Testis (tissue), 2 donors: ENCODE measurements around the gene CDH19.

ENCODE experiments used
- POLR2A ChIP-seq: fragments of 450-650 bp; IDR thresholded peaks from one replicate; pipeline ENCODE4 v1.6.1; 2017; ENCODE audit warnings: antibody characterized with exemption, mild to moderate bottlenecking, moderate library complexity
- TF ChIP-seq, protein P1 (sequence below), 3 experiments: fragments of 450-650 bp in 2 of 3; fragments of 200-600 bp in 1 of 3; sonication (generic) in 1 of 3; IDR thresholded peaks; one replicate each; pipeline ENCODE4 v1.5.1; 2016 to 2019; ENCODE audit warnings: antibody characterized with exemption in 3 of 3, mild to moderate bottlenecking in 2 of 3, moderate library complexity in 1 of 3

DNA sequence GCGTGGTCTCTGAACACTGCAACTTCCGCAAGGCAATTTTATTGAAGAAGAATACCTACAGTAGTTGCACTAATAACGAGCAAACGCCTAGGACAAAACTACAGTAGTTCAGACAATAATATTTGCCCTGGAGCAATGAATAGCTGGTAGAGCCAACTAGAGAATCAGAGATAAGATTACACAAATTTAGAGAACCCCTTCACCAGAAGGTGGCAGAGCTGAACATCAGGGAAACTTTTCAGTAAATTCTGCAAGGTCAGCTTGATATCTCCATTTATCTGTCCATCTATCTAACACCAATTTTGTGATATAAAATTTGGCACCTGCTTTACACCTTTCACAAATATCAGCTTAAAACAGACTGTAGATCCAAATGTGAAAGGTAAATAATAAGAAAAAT lies 43.8 kb downstream of the CDH19 start:
- no peak for TF ChIP-seq POLR2A
- TF ChIP-seq, protein P1, sequence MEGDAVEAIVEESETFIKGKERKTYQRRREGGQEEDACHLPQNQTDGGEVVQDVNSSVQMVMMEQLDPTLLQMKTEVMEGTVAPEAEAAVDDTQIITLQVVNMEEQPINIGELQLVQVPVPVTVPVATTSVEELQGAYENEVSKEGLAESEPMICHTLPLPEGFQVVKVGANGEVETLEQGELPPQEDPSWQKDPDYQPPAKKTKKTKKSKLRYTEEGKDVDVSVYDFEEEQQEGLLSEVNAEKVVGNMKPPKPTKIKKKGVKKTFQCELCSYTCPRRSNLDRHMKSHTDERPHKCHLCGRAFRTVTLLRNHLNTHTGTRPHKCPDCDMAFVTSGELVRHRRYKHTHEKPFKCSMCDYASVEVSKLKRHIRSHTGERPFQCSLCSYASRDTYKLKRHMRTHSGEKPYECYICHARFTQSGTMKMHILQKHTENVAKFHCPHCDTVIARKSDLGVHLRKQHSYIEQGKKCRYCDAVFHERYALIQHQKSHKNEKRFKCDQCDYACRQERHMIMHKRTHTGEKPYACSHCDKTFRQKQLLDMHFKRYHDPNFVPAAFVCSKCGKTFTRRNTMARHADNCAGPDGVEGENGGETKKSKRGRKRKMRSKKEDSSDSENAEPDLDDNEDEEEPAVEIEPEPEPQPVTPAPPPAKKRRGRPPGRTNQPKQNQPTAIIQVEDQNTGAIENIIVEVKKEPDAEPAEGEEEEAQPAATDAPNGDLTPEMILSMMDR (IDR thresholded peaks at IDR 0.05), result peak in 1 of 3 experiments; percentile 16
